SK-N-SH treated with all-trans-retinoic acid at 6 μM for 48 hours (cell line): Measurements from ENCODE around the gene AMN.

Source experiments
- OSR1 ChIP-seq: fragments of 250-450 bp; sonication (Bioruptor Pico); IDR thresholded peaks from 2 replicates; pipeline ENCODE4 v1.8.0; 2022; ENCODE audit warnings: moderate library complexity, mild to moderate bottlenecking, inconsistent platforms
- PATZ1 ChIP-seq: fragments of 250-450 bp; sonication (Bioruptor Pico); IDR thresholded peaks from 2 replicates; pipeline ENCODE4 v1.8.0; 2020; ENCODE audit warnings: mild to moderate bottlenecking, moderate library complexity, borderline replicate concordance
- ZFP30 ChIP-seq: fragments of 450-650 bp; formaldehyde crosslinking; IDR thresholded peaks from 2 replicates; pipeline ENCODE4 v1.5.0; 2022; ENCODE audit warnings: mild to moderate bottlenecking, moderate library complexity

- TF ChIP-seq OSR1 (CRISPR knock-in tag) = no peak
- TF ChIP-seq PATZ1 = no peak
- no peak for TF ChIP-seq ZFP30 (CRISPR knock-in tag)
These were observed 43.4 kb upstream of the AMN start for GRCh38 chr14:102878970-102879460.
